Thyroid gland (tissue), 4 donors: Measurements from ENCODE around the gene RFPL3. TPM values are rescaled to one million over a fixed set of nuclear protein-coding genes. Genes with fewer than 3 reads are reported as not detected.
"Not testable (repeated sequence)": the region's sequence is repeated elsewhere in the genome, so short reads cannot be mapped to it uniquely, and the experiment has no call there.

Experiments
- DNase-seq, 2 donors: peaks; one replicate each; pipeline ENCODE4 v3.0.0-alpha.2; 2019
- H3K27ac ChIP-seq, 3 donors: fragments of 200-600 bp; sonication (generic); 1 replicate in 2 of 3; 2 replicates in 1 of 3; pipeline ENCODE4 v1.5.1; 2016 to 2019; ENCODE audit warnings: mild to moderate bottlenecking in 1 of 3, moderate library complexity in 1 of 3
- H3K27me3 ChIP-seq: fragments of 200-600 bp; sonication (generic); one replicate; pipeline ENCODE4 v1.5.1; 2019
- H3K36me3 ChIP-seq, 2 donors: fragments of 200-600 bp; sonication (generic); one replicate each; pipeline ENCODE4 v1.5.1; 2016 to 2019
- H3K4me1 ChIP-seq, 2 donors: fragments of 200-600 bp; sonication (generic); one replicate each; pipeline ENCODE4 v1.5.1; 2017 to 2019
- H3K4me3 ChIP-seq, 3 donors: fragments of 200-600 bp; sonication (generic); replicated peaks in 1 of 3; 1 replicate in 2 of 3; 2 replicates in 1 of 3; pipeline ENCODE4 v1.5.1; 2016; ENCODE audit warnings: mild to moderate bottlenecking in 1 of 3
- H3K9me3 ChIP-seq: fragments of 200-600 bp; sonication (generic); one replicate; pipeline ENCODE4 v1.5.1; 2017
- POLR2A ChIP-seq, 2 donors: fragments of 450-650 bp; IDR thresholded peaks; one replicate each; pipeline ENCODE4 v1.6.1; 2017; ENCODE audit warnings: antibody characterized with exemption in 2 of 2, mild to moderate bottlenecking in 2 of 2, moderate library complexity in 1 of 2
- WGBS, 2 donors: methylation state at CpG; one replicate each; pipeline ENCODE4 v1.1.5; 2017; 5-methylcytosine and 5-hydroxymethylcytosine counted together
- intact Hi-C: fragments of 100-400 bp; cut with DNase I; formaldehyde crosslinking; loops from one replicate; pipeline ENCODE4 v1.15.1; 2023
- total RNA-seq, 4 donors: library from RNA; depleted of rRNA; stranded (reverse); fragments of >200 nt; gene quantifications; one replicate each; pipeline ENCODE4 v1.2.3, GENCODE V29; 2016
- TF ChIP-seq, protein P1 (sequence below), 6 experiments: fragments of 200-600 bp in 3 of 6; fragments of 450-650 bp in 3 of 6; sonication (generic) in 3 of 6; IDR thresholded peaks; one replicate each; pipeline ENCODE4 v1.5.1; 2016 to 2019; ENCODE audit warnings: antibody characterized with exemption in 6 of 6, mild to moderate bottlenecking in 2 of 6, inconsistent platforms in 1 of 6, moderate library complexity in 1 of 6

Gene RFPL3
- total RNA-seq, 4 donors from 2014 or later: not detected

DNA sequence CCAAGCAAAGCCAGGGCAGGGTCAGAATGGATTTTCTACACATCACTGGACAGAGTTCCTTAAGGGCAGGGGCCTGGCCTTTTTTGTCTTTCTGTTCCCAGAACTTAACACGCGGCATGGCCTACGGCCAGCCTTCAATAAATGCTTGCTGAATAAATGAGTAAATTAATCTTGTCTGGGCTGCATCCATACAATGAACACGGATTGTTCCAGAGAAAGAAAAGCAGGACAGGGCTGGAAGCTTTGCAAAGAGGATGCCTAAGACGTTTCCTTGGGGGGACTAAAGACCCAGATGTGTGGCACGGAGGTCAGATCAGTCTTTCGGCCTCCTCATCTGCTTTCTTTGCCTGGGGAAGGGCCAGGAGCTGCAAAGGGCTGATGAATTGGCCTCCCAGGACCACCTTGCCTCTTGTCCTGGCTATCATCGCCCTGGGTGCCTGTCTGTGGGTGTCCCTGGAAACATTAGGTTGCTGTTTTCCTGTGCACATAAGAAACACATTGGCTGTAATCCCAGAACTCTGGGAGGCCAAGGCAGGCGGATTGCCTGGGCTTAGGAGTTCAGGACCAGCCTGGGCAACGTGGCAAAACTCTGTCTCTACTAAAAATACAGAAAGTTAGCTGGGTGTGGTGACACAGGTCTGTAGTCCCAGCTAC lies 20.8 kb upstream of the RFPL3 start:
- H3K4me1 ChIP-seq: peaks cover 18 to 47% of the 10 kb centered on the region in 2 donors
- H3K27ac ChIP-seq: peak overlapping the region in 2 of 3 donors; percentile 21 to 52
- TF ChIP-seq POLR2A (IDR thresholded peaks at IDR 0.05): no peak
- TF ChIP-seq, protein P1, sequence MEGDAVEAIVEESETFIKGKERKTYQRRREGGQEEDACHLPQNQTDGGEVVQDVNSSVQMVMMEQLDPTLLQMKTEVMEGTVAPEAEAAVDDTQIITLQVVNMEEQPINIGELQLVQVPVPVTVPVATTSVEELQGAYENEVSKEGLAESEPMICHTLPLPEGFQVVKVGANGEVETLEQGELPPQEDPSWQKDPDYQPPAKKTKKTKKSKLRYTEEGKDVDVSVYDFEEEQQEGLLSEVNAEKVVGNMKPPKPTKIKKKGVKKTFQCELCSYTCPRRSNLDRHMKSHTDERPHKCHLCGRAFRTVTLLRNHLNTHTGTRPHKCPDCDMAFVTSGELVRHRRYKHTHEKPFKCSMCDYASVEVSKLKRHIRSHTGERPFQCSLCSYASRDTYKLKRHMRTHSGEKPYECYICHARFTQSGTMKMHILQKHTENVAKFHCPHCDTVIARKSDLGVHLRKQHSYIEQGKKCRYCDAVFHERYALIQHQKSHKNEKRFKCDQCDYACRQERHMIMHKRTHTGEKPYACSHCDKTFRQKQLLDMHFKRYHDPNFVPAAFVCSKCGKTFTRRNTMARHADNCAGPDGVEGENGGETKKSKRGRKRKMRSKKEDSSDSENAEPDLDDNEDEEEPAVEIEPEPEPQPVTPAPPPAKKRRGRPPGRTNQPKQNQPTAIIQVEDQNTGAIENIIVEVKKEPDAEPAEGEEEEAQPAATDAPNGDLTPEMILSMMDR (IDR thresholded peaks at IDR 0.05): no peak
- H3K9me3 ChIP-seq: no peaks in the 10 kb centered on the region
- DNase-seq: peak; percentile 28 to 38
- 33 to 49% methylated on average over 10 of the region's 10 CpGs for WGBS, 2 donors
- intact Hi-C loops: no loop called here
- no peak overlapping the region for H3K4me3 ChIP-seq
- H3K36me3 ChIP-seq: no peaks in the 10 kb centered on the region
- no peaks in the 10 kb centered on the region for H3K27me3 ChIP-seq

DNA sequence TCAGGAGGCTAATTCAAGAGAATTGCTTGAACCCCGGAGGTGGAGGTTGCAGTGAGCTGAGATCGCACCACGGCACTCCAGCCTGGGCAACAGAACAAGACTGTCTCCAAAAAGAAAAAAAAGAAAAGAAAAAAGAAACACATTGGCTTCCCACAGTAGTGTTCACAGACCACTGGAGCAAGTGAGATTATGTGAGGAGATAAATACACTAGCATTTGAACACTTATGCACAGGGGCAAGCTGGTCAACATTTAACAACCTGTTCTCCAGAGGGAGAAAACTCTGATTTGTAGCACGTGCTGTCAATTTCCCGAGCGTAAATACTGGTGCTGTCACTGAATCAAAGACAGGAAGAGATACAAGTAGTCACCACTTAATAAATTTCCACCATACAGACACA lies 20.2 kb upstream of the RFPL3 start:
- H3K4me1 ChIP-seq: peaks cover 18 to 53% of the 10 kb centered on the region in 2 donors
- H3K27me3 ChIP-seq, H3K9me3 ChIP-seq, H3K36me3 ChIP-seq, intact Hi-C loops, H3K4me3 ChIP-seq: not testable (repeated sequence)
- H3K27ac ChIP-seq: peak overlapping the region in 2 of 3 donors; percentile 21 to 52
- WGBS, 2 donors: 14 to 24% methylated on average over 6 of the region's 6 CpGs
- DNase-seq: peak in 1 of 2 donors; percentile 20

DNA sequence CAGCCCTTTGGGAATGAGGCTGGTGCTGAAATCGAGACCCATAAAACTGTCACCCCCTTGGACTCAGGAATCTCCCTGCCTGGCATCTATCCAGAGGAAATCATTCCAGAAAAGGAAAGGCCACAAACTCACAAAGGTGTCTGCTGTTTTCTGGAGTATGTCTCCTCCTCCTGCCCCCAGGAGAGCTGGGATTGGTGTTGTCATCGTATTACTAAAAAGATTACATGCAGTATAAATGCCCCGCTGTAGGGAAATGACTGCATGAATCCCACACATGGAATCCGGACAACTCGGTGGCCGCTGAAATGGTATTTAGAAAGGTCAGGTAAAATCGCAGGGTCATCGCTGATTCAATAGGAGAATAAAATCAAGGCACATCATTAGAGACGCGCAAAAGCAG lies 18.9 kb upstream of the RFPL3 start:
- Histone ChIP-seq H3K27me3 (no peaks in the 10 kb centered on the region), H3K4me3 (no peak overlapping the region)
- WGBS, 2 donors: 81 to 82% methylated on average over 10 of the region's 10 CpGs

DNA sequence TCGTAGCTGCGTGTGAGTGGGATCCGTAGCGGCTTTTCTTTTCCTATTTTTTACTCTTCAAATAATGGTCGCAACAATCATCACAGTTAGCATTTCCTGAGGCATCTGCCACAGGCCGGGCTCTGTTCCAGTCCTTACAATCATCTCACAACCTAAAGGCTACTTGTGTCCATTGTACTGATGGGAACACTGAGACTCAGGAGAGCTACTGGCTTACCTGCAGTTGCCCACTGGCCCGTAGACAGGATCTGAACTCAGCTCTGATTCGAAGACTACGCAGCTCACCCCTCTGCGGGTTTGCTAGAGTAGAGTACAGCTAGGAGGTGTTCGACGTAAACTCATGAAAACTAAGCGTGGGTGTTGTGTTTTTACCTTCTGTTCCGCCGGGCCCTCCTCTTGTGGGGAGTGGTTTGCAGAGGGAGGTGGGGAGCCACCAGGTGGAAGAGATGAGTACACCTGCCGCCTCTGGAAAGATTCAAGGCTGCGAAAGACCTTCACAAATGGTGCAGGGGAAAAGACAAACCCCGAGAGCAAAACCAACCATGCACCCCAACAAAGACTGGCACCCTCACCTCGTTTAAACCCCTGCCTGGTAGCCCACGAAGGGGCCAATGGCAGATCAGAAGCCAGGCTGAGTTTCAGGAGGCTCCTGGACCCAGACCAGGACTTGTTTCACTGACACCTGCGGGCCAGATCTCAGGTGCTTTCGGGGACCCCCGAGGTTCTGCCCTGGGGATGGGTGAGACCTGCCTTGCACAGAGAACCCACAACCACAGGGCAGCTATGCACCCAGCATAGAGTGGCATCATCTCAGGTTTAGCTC lies 18.3 kb upstream of the RFPL3 start:
- H3K27me3 ChIP-seq: no peaks in the 10 kb centered on the region
- intact Hi-C loops: no loop called here
- H3K27ac ChIP-seq: no peak overlapping the region
- H3K4me3 ChIP-seq: no peak overlapping the region
- peaks cover 18 to 54% of the 10 kb centered on the region in 2 donors for H3K4me1 ChIP-seq
- 93 to 94% methylated on average over 20 to 23 of the region's 23 CpGs for WGBS, 2 donors
- H3K36me3 ChIP-seq: no peaks in the 10 kb centered on the region
- DNase-seq: no peak
- TF ChIP-seq, protein P1 (IDR thresholded peaks at IDR 0.05): no peak
- no peak for TF ChIP-seq POLR2A (IDR thresholded peaks at IDR 0.05)
- H3K9me3 ChIP-seq: no peaks in the 10 kb centered on the region

More for the DNA sequence above, 18.9 kb upstream of the RFPL3 start:
- intact Hi-C loops: no loop called here
- H3K36me3 ChIP-seq: no peaks in the 10 kb centered on the region
- no peak for DNase-seq
- H3K4me1 ChIP-seq: peaks cover 18 to 54% of the 10 kb centered on the region in 2 donors
- no peaks in the 10 kb centered on the region for H3K9me3 ChIP-seq
- H3K27ac ChIP-seq: peak overlapping the region in 1 of 3 donors; percentile 3
- no peak for TF ChIP-seq POLR2A (IDR thresholded peaks at IDR 0.05)
- TF ChIP-seq, protein P1 (IDR thresholded peaks at IDR 0.05): no peak

DNA sequence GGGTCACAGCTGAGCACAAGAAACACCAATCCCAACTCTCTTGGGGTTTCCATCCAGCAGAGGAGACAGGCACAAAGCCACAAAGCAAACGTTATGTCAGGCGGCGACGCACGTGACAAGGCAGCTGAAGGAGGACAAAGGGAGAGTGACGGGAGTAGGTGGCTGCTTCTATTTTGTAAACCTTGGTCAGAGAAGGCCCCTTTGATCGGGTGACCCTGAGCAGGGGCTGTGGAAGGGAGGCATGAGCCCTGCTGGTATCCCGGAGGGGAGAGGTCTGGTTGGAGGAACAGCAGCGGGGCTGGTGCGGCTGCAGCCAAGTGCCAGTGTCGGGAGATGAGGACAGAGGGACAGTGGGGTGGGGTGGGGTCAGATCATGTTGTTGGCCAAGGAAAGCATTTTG lies 17.3 kb upstream of the RFPL3 start:
- Histone ChIP-seq H3K9me3 (no peaks in the 10 kb centered on the region), H3K4me1 (peaks cover 18 to 54% of the 10 kb centered on the region in 2 donors), H3K27ac (no peak overlapping the region), H3K36me3 (no peaks in the 10 kb centered on the region), H3K27me3 (no peaks in the 10 kb centered on the region), H3K4me3 (no peak overlapping the region)
- TF ChIP-seq, protein P1 (IDR thresholded peaks at IDR 0.05): no peak
- no peak for DNase-seq
- 85 to 93% methylated on average over 11 of the region's 11 CpGs for WGBS, 2 donors
- intact Hi-C loops: no loop called here
